Brain pericyte (primary cell): ENCODE measurements around the gene DNAJC5G.

ENCODE experiments used
- DNase-seq: peaks from one replicate; pipeline ENCODE4 v3.0.0-alpha.2; 2012; ENCODE audit warnings: low read depth, low spot score

The DNAJC5G gene, protein sequence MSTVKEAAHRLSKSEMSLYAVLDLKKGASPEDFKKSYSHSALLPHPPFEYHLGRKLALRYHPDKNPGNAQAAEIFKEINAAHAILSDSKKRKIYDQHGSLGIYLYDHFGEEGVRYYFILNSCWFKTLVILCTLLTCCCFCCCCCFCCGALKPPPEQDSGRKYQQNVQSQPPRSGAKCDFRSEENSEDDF

DNA sequence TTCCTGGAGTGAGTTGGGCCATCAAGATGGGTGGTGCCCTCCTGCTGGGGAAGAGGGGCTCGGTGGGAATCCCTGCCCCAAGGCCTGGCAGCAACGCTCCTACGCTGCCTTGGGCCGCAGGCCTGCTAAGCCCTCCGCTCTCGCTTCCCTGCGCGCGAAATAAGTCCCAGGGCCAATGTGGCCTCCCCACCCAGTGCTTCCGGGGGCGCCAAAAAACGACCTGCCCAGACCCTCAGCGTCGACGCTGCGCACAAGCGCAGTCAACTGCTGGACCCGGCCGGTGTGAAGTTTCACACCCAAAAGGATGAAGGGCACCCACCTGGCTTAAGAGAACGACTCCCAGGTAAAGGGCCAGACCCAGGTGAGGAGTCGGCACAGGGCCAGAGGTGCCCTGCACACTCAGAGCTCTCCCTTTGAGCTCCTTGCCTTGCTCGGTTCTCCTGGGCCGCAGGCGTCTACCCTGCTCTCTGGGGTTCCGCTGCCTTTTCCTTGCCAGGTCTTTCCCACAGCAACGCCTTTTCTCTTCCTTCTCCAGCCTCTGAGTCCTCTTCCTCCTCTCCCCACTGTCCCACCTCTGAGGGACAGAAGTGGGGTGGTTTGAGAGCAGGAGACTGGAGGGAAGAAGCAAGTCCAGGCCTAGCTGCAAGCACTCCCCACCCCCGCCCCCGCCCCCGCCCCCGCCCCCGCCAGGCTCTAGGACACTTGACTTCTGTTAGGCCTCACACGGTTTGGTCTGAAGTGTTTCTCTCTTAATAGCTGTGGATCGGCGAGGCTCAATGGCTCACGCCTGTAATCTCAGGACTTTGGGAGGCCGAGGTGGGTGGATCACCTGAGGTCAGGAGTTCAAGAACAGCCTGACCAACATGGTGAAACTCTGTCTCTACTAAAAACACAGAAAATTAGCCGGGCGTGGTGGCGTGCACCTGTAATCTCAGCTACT, at the start of gene DNAJC5G:
Gene DNAJC5G, plus strand, starts transcription at position 223 of the 940 bp plus-strand sequence. CDS start 1,296 bp downstream, outside the sequence.
- no peak for DNase-seq

DNA sequence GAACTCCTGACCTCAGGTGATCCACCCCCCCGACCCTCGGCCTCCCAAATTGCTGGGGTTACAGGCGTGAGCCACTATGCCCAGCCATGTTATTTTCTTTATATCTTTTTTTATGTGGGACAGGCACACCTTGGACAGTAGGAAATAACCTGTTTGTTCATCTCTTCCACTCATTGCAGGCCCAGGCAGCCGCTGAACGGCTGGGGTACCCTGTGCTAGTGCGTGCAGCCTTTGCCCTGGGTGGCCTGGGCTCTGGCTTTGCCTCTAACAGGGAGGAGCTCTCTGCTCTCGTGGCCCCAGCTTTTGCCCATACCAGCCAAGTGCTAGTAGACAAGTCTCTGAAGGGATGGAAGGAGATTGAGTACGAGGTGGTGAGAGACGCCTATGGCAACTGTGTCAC, 49.7 kb upstream of the DNAJC5G start:
- no peak for DNase-seq

DNA sequence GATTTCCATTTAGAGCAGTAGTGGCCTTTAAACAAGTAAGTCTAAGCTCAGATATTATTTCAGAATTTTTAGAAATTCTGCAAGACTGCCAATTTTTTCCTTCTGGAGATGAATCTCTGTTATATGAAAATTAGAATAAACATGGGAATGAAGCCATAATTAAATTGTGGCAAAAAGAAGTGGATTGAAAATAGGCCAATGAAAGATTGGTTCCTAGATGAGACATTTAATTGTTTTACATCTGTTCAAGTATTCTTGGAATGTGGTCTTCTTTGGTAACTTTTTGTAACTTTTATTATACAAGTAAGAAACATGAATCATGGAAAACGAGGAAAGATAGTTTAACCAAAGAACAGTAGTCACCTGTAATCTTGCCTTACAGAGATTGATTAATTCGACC, 47.7 kb upstream of the DNAJC5G start:
- no peak for DNase-seq

DNA sequence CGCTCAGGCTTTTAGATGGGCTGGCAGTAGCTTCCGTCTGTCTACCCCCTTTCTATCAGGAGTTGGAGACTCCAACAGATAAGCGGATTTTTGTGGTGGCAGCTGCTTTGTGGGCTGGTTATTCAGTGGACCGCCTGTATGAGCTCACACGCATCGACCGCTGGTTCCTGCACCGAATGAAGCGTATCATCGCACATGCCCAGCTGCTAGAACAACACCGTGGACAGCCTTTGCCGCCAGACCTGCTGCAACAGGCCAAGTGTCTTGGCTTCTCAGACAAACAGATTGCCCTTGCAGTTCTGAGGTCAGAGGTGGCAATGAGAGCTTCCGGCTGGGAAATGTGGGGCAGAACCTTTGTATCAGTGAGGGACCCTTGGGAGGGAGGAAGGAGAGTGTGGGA, 43.3 kb upstream of the DNAJC5G start:
- DNase-seq, result no peak

DNA sequence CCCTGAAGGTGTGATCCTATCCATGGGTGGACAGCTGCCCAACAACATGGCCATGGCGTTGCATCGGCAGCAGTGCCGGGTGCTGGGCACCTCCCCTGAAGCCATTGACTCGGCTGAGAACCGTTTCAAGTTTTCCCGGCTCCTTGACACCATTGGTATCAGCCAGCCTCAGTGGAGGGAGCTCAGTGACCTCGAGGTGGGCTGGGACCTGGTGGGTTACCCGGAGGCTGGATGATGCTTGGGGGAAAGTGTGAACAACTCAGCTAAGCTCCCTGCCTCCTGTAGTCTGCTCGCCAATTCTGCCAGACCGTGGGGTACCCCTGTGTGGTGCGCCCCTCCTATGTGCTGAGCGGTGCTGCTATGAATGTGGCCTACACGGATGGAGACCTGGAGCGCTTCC, 41.9 kb upstream of the DNAJC5G start:
- no peak for DNase-seq

DNA sequence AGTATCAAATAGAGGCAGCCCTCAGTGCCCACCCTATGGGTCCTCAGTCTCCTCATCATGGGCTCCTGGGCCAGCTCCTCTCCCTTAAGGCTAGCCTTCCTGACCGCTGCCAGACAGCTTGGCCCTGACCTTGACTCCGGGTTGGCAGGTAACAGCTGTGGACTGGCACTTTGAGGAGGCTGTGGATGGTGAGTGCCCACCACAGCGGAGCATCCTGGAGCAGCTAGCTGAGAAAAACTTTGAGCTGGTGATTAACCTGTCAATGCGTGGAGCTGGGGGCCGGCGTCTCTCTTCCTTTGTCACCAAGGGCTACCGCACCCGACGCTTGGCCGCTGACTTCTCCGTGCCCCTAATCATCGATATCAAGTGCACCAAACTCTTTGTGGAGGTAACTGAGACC, 39.1 kb upstream of the DNAJC5G start:
- no peak for DNase-seq

DNA sequence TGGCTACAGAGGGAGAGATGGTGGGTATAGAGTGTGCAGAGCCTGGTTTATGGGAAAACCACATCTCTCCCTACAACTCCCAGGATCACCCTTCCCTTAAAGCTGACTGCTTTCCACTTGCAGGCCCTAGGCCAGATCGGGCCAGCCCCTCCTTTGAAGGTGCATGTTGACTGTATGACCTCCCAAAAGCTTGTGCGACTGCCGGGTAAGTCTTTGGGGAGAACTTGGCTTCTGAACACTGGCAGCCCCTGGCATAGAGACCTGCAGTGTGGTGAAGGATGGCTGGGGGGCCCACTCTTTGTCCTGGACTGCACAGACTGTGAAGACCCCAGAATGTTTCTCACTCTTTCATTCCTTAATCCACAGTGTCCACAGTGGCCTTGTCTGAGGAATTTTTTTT, 38.6 kb upstream of the DNAJC5G start:
- DNase-seq, result no peak

DNA sequence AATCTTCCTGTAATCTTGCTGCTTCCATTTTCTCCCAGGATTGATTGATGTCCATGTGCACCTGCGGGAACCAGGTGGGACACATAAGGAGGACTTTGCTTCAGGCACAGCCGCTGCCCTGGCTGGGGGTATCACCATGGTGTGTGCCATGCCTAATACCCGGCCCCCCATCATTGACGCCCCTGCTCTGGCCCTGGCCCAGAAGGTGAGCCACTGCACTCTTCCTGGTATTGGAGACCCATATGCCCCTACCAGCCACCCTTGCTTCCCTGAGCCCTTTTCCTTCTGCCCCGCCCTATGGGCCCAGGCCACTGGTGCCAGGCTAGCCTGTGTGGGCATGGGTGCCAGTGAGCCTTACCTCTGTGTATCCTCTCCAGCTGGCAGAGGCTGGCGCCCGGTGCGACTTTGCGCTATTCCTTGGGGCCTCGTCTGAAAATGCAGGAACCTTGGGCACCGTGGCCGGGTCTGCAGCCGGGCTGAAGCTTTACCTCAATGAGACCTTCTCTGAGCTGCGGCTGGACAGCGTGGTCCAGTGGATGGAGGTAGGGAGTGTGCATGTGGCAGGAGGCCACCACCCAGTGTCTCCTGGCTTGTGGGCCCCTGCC, 37.8 kb upstream of the DNAJC5G start:
- no peak for DNase-seq

DNA sequence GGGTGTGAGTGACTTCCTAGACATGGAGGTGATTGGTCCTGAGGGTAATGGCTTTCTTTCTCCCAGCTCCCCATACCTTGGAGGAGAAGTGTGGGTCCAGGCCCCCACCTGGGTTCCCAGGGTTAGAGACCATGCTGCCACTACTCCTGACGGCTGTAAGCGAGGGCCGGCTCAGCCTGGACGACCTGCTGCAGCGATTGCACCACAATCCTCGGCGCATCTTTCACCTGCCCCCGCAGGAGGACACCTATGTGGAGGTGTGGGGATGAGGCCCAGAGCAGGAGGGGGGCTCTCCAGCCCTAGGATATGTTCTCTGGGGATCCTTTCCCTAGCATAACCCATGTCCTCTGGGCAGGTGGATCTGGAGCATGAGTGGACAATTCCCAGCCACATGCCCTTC, 36.3 kb upstream of the DNAJC5G start:
- DNase-seq, result no peak

DNA sequence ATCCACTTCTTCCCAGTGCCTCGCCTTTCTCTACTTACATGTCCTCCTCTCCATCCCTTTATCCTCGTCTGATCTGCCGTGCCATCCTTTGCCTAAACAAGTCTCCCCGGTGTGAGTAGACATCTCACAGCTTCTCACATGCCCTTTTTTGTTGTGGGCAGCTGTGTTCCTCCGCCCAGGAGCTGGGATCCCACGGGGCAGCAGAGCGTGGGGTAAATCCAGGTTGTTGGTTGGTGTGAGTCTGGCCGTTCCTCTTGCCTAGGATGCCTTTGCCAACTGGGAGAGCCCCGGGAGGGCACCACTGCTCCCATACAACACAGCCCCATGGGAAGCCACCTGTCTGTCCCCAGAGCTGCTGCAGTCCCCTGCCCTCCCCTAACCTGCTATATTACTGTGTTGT, 34.8 kb upstream of the DNAJC5G start:
- no peak for DNase-seq

DNA sequence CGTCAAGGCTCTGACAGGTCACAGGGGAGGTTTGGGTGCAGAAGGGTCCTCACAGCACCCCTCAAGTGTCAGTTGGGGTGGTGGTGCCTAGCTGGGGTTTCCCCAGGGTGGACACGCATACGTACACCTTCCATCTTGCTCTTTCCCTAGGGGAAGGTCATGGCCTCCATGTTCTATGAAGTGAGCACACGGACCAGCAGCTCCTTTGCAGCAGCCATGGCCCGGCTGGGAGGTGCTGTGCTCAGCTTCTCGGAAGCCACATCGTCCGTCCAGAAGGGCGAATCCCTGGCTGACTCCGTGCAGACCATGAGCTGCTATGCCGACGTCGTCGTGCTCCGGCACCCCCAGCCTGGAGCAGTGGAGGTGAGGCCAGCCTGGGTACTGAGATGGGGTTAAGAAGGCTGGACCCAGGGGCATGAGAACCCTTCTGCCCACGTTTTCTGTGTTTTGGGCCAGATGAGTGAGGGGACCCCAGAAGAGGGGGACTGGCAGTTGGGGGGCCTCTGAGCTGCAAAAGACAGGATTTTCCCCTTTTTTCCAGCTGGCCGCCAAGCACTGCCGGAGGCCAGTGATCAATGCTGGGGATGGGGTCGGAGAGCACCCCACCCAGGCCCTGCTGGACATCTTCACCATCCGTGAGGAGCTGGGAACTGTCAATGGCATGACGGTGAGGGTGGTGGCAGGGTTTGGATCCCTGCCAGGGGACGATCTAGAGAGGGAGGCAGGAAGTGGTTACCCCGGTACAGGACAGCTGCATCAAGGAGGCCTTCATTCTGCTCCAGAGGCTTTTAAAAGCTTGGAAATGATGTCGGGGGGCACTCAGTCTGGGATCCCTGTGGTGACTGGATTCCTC, 33.2 kb upstream of the DNAJC5G start:
- no peak for DNase-seq

DNA sequence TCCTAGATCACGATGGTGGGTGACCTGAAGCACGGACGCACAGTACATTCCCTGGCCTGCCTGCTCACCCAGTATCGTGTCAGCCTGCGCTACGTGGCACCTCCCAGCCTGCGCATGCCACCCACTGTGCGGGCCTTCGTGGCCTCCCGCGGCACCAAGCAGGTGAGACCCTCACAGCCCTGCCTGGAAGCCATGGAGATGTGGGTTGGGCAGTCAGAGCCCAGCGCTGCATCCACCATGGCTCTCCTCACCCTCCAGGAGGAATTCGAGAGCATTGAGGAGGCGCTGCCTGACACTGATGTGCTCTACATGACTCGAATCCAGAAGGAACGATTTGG, 32.6 kb upstream of the DNAJC5G start:
- no peak for DNase-seq

DNA sequence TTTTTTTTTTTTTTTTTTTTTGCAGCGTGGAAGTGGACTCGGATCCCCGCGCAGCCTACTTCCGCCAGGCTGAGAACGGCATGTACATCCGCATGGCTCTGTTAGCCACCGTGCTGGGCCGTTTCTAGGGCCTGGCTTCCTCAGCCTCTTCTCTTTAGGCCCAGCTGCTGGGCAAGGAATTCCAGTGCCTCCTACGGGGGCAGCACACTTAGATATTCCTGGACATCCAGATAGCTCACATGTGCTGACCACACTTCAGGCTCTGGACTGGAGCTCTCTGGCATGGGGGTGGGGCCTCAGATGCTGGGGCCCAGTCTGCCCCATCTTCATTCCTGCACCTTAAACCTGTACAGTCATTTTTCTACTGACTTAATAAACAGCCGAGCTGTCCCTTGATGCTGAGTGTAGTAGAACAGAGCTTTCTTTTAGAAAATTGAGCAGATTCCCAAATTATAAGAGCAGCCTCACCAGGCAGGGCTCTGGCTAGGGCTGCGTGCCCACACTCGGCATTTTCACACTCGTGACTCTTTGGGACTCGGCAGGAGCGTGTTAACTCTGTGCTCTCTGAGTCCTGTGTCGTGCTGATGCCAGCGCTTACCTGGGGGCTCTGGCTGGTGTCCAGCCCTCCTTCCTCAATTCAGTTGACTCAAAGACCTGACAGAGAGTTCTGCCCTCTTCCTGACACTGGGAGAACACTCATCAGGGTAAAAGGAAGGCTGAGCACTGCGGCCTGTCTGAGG, 31.7 kb upstream of the DNAJC5G start:
- DNase-seq, result no peak

DNA sequence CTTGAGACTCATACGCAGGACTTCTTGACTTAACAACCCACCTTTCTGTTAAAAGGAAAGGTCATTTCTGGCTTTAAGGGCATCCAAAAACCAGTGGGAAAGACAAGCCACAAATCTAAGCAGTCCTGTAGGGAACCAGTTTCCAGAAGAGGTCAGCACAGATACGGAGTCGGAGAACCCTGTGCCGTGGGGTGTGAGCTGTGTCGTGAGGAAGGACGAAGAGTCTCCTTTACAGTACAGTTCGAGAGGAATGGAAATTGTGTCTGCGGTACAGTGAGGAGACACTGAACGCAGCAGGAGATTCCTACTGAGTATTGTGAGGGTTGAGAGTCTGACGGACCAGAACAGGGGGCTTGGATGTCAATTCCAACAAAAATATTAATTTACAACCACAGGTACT, 30.1 kb upstream of the DNAJC5G start:
- DNase-seq, result no peak

DNA sequence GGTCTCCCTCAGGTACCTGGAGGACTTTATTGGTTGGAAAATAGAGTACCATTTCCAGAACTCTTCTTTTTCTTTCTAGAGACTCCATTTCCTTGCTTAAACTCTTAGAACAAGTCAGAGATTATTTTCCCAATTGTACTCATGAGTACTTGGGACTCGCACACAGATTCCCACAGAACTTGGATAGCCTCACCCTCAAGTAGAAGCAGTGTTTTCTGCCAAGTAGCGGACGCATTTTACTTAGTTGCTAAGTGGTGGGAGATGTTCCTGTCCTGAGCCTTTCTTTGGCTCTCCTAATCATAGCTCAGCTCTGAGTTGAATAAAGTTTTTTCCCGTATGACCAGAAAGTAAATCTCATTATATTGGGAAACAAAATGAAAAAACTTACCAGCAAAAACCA, 29.6 kb upstream of the DNAJC5G start:
- DNase-seq, result no peak

DNA sequence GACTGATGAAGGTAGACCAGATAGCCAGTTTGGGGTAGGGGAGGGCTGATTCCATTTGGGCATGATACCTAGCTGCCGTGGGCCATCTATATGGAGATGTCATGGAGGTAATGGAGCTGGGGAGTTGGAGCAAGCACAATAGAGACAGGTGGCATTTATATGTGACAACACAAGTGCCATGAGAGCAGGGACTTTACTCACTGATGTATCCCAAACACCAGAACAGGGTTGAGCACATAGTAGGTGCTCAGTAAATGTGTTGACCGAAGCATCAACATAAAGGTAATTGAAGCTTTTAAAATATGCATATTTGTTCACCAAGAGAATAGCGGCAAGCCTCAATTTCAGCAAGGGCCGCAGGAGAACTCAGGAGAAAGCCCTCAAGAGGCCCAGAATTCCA, 27.3 kb upstream of the DNAJC5G start:
- no peak for DNase-seq

DNA sequence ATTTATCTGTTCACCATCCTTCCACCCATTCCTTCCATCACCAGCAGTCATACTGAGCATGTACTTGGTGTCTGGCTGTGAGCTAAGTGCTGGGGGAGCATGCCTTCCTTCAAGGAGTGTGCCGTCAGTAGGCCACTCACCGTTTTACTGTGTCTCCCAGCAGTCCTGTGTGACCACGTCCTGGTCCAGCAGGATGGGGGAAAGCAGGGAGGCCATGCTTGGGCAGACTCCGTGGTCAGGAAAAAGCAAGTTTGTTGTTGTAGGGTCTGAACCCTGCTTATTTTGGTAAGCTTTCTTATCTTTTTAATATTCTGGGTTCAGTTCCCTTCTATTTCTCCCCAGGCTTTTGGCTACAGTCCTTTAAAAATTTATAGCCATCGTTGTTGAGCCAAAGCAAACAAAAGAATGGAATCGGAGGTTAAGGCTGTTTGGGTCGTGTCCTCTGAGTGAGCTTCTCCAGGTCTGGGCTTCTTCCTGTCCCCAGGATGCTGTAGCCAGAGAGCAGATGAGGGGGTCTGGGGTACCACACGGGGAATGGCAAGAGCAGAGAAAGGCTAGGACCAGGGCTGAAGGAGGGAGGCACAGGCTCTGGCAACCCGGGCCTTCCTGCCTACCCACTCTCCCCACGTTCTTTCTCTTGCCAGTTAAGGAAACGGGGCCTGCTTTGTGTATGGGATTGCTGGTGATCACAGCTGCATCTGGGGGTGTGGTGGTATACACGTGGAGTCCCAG, 25.9 kb upstream of the DNAJC5G start:
- no peak for DNase-seq

DNA sequence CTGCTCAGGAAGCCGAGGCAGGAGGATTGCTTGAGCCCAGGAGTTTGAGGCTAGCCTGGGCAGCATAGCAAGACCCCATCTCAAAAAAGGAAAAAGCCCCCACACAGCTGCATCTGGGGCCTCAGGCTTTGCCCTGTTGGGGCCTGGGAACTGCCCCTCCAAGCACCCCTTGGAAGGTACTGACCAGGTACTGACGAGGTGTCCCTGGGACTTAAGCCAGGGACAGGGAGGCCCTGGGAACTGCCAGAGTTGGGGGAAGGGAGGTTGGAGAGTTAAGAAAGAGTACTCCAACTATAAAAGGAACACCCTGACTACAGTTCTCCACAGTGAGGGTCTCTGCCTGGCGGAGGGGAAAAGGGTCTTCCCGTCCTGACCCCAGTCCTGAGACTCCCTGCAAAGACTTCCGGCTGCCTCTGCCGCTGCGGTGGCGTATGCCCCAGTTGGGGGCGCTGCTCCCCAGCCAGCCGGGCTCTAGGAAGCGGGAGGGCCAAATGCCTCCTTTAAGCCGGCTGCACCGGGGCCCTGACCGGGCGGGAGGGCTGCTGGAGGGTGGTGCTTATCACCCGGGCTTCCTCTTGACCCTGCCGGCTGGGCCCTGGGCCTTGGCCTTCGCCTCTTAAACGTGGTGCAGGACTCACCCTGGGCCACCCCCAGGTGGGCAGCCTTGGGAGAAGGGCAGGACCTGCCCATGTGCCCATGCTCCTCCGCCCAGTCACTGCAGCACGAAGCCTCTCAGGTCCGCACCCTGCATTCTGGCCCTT, 25.2 kb upstream of the DNAJC5G start:
- DNase-seq, result no peak

DNA sequence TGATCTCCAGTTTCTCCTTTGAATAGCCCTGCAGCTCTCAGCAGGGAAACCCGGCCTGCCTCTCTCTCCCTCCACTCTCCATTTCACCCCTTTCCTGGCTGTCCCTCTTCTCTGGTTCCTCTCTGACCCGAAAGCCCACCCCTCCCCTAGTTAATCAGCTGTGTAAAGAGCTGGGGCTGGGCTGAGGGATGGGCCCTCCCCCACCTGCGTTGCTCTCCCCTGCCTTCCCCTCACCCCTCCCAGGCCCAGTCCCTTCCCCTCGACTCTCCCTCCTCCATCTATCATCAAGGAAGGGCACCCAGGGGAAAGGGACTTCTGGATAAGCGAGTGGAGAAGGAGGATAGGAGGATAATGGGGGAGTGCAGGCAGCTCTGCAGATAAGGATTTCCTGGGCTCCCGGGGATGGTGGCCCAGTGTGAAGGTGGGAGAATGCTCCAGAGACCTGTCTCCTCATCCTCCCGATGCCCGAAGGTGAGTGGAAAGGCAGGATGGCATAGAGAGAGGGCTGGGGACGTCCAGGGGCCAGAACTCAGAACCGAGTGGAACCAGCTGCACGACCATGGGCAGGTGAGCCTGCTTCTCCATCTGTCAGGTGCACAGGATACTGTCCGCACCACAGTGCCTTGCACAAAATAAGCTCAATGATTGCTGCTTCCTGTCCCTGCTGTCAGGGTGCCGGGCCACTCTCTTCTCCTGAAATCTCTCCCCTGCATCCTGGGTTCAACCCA, 24.4 kb upstream of the DNAJC5G start:
- no peak for DNase-seq
